ENCODE measurements around the gene VSTM2A. TPM values are rescaled to one million over a fixed set of nuclear protein-coding genes. Genes with fewer than 3 reads are reported as not detected.

Gene VSTM2A
- total and polyA plus RNA-seq, 2 of the 8 experiments (the other 6 are each of a cell fraction or from before 2014, with no cell fraction given) = 0.58 to 1.4 TPM

- no peak overlapping the region for H2AFZ ChIP-seq (ENCODE audit: low read length)
- no peak overlapping the region for H2BK20ac ChIP-seq (ENCODE audit: low read length)
- no peak overlapping the region for H3K18ac ChIP-seq (ENCODE audit: extremely low read depth, low read length)
- no peak overlapping the region for H3K14ac ChIP-seq (ENCODE audit: insufficient read length)
- FAIRE-seq (peak; percentile 72), DNase-seq (ENCODE audit: low read depth in 1 of 2, low spot score in 2 of 2) (no peak)
- peaks cover 0 to 5% of the 10 kb centered on the region in 2 experiments for H4K20me1 ChIP-seq (replicated peaks in 1 of 2; ENCODE audit: control insufficient read depth in 1 of 2, insufficient read depth in 2 of 2, low read length in 2 of 2)
- WGBS, 2 experiments (ENCODE audit: extremely low coverage in 1 of 2, insufficient coverage in 1 of 2, insufficient read length in 1 of 2, insufficient replicate concordance in 2 of 2, low coverage in 1 of 2, low lambda C conversion rate in 2 of 2, missing lambda C conversion rate in 1 of 2) = 9% methylated on average over 7 of the region's 7 CpGs; no CpG with 5 or more reads in 1 of the 2 experiments
- no peak overlapping the region for H2BK15ac ChIP-seq (ENCODE audit: low read length)
- no peak overlapping the region for H4K5ac ChIP-seq (ENCODE audit: insufficient read length, low read depth, low read length)
- H2BK5ac ChIP-seq (ENCODE audit: low read depth, low read length) = no peak overlapping the region
- H3K36me3 ChIP-seq (ENCODE audit: control insufficient read depth in 2 of 4, insufficient read depth in 4 of 4, low read length in 3 of 4) = no peaks in the 10 kb centered on the region
- H4K8ac ChIP-seq (ENCODE audit: extremely low read depth, insufficient read depth, low read length) = no peak overlapping the region
- H3K4me1 ChIP-seq (replicated peaks in 1 of 4; ENCODE audit: control insufficient read depth in 3 of 4, insufficient read depth in 4 of 4, low read length in 3 of 4) = peaks cover 2 to 13% (median 7%) of the 10 kb centered on the region in 4 experiments
- ChIA-PET POLR2A (ENCODE audit: partially characterized antibody) (no interaction called here), CTCF (ENCODE audit: partially characterized antibody) (interaction anchor here (0.7 kb wide), 1 partner anchor 57 kb away, joined by 4 read pairs; no protein-coding TSS in a partner anchor)
- H3K4me2 ChIP-seq (ENCODE audit: insufficient read depth in 1 of 2, low read depth in 2 of 2, low read length in 2 of 2) = peak overlapping the region; percentile 94 to 96
- peak overlapping the region; percentile 16 to 69 (median 62); a peak in 5 of 8 replicates for H3K4me3 ChIP-seq (ENCODE audit: extremely low read depth in 1 of 4, insufficient read depth in 2 of 4, low read depth in 3 of 4, low read length in 4 of 4)
- no peak overlapping the region for H2AK5ac ChIP-seq (ENCODE audit: low read depth, low read length)
- H3K79me1 ChIP-seq (ENCODE audit: low read depth, low read length) = no peaks in the 10 kb centered on the region
- H2BK120ac ChIP-seq (replicated peaks; ENCODE audit: low read depth, low read length) = no peak overlapping the region
- TF ChIP-seq RAD21 (IDR thresholded peaks at IDR 0.05 in 1 of 2, conservative IDR thresholded peaks at IDR 0.05 in 1 of 2; ENCODE audit: low read depth in 2 of 2, low read length in 2 of 2) (0 out of 4 replicates have a peak, but pooled peaks of 1 of the 2 experiments have one; percentile 7), POLR2AphosphoS5 (IDR thresholded peaks at IDR 0.05; ENCODE audit: low read depth, low read length) (no peak), SIN3A (conservative IDR thresholded peaks at IDR 0.05 in 1 of 2, IDR thresholded peaks at IDR 0.05 in 1 of 2; ENCODE audit: low read depth in 1 of 2, low read length in 2 of 2) (peak; percentile 75 to 87; a peak in 1 of 4 replicates), EZH2 (IDR thresholded peaks at IDR 0.05; ENCODE audit: low read depth, low read length, severe bottlenecking) (no peak), MAFK (IDR thresholded peaks at IDR 0.05; ENCODE audit: low read depth, low read length) (no peak)
- no peaks in the 10 kb centered on the region for H3K9me3 ChIP-seq (ENCODE audit: insufficient read depth in 2 of 2, low read depth in 1 of 2, low read length in 1 of 2)
- no peak overlapping the region for H3K27ac ChIP-seq (ENCODE audit: low read depth, low read length)
- H3K23me2 ChIP-seq (ENCODE audit: low read depth, low read length) = peaks cover 21% of the 10 kb centered on the region
- H3K56ac ChIP-seq (replicated peaks; ENCODE audit: insufficient read length, low read depth, low read length) = no peak overlapping the region
- no peak overlapping the region for H3K23ac ChIP-seq (ENCODE audit: insufficient read length)
- no peaks in the 10 kb centered on the region for H3K79me2 ChIP-seq (ENCODE audit: control insufficient read depth in 1 of 2, insufficient read depth in 2 of 2, low read length in 2 of 2)
- peaks cover 19 to 36% (median 31%) of the 10 kb centered on the region in 4 experiments for H3K27me3 ChIP-seq (replicated peaks in 1 of 4; ENCODE audit: control insufficient read depth in 3 of 4, extremely low read depth in 1 of 4, insufficient read depth in 3 of 4, low read length in 3 of 4)
- no peak overlapping the region for H4K91ac ChIP-seq (replicated peaks; ENCODE audit: insufficient read length, low read length)
- H2BK12ac ChIP-seq (ENCODE audit: low read depth, low read length) = no peak overlapping the region
- no peak overlapping the region for H3K9ac ChIP-seq (replicated peaks in 1 of 4; ENCODE audit: extremely low read depth in 1 of 4, low read depth in 3 of 4, low read length in 3 of 4)
- no peak overlapping the region for H3K4ac ChIP-seq (replicated peaks; ENCODE audit: insufficient read length, low read depth, low read length)
Measured at GRCh38 chr7:54543051-54543488, 895 bp downstream of the VSTM2A start.

Data from H1 (cell line).